ENCODE data around the gene KRT78.

The KRT78 gene

GRCh38 chr12:52847335-52848102 is 1.3 kb downstream of the KRT78 start:
- Histone ChIP-seq H3K9me3 (ENCODE audit: severe bottlenecking) (no peaks in the 10 kb centered on the region), H3K4me3 (ENCODE audit: low read depth, low read length) (no peak overlapping the region), H3K27me3 (ENCODE audit: insufficient read depth, low read depth, severe bottlenecking) (peaks cover 93% of the 10 kb centered on the region), H3K36me3 (no peaks in the 10 kb centered on the region), H3K27ac (no peak overlapping the region)
- TF ChIP-seq, protein P1, sequence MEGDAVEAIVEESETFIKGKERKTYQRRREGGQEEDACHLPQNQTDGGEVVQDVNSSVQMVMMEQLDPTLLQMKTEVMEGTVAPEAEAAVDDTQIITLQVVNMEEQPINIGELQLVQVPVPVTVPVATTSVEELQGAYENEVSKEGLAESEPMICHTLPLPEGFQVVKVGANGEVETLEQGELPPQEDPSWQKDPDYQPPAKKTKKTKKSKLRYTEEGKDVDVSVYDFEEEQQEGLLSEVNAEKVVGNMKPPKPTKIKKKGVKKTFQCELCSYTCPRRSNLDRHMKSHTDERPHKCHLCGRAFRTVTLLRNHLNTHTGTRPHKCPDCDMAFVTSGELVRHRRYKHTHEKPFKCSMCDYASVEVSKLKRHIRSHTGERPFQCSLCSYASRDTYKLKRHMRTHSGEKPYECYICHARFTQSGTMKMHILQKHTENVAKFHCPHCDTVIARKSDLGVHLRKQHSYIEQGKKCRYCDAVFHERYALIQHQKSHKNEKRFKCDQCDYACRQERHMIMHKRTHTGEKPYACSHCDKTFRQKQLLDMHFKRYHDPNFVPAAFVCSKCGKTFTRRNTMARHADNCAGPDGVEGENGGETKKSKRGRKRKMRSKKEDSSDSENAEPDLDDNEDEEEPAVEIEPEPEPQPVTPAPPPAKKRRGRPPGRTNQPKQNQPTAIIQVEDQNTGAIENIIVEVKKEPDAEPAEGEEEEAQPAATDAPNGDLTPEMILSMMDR (IDR thresholded peaks at IDR 0.05; ENCODE audit: low read depth, low read length): no peak
- no peak for DNase-seq

- Histone ChIP-seq H3K36me3 (no peaks in the 10 kb centered on the region), H3K27me3 (ENCODE audit: insufficient read depth, low read depth, severe bottlenecking) (peaks cover 93% of the 10 kb centered on the region), H3K9me3 (ENCODE audit: severe bottlenecking) (no peaks in the 10 kb centered on the region), H3K4me3 (ENCODE audit: low read depth, low read length) (no peak overlapping the region), H3K27ac (no peak overlapping the region)
- no peak for DNase-seq
- TF ChIP-seq, protein P1 (IDR thresholded peaks at IDR 0.05; ENCODE audit: low read depth, low read length): no peak
Measured at GRCh38 chr12:52846356-52846970, 2.3 kb downstream of the KRT78 start.

DNA sequence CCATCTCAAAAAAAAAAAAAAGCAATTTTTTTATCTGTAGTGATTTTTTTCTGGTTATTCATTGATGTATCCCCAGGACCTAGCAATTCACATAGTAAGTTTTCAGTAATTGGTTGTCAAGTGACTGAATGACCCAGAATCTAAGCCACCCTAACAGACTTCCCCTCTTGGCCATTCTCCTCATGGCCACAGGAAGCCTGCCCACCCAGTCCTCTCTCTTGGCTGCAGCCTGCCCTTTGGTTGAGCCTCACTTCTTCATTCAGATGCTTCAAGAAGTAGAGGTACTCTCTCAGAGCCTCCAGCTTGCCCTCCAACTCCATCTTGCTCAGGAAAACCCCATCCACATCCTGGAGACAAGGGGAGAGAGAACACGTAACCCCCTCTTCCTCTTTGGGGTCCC is 2.8 kb downstream of the KRT78 start:
- Histone ChIP-seq H3K9me3 (ENCODE audit: severe bottlenecking) (no peaks in the 10 kb centered on the region), H3K27ac (no peak overlapping the region), H3K27me3 (ENCODE audit: insufficient read depth, low read depth, severe bottlenecking) (peaks cover 92% of the 10 kb centered on the region), H3K4me3 (ENCODE audit: low read depth, low read length) (no peak overlapping the region), H3K36me3 (no peaks in the 10 kb centered on the region)
- no peak for DNase-seq
- TF ChIP-seq, protein P1 (IDR thresholded peaks at IDR 0.05; ENCODE audit: low read depth, low read length): no peak

GRCh38 chr12:52844386-52844785 is 4.4 kb downstream of the KRT78 start:
- no peaks in the 10 kb centered on the region for H3K9me3 ChIP-seq (ENCODE audit: severe bottlenecking)
- H3K27me3 ChIP-seq (ENCODE audit: insufficient read depth, low read depth, severe bottlenecking): peaks cover 92% of the 10 kb centered on the region
- TF ChIP-seq, protein P1 (IDR thresholded peaks at IDR 0.05; ENCODE audit: low read depth, low read length): no peak
- no peak for DNase-seq
- no peak overlapping the region for H3K4me3 ChIP-seq (ENCODE audit: low read depth, low read length)
- no peaks in the 10 kb centered on the region for H3K36me3 ChIP-seq
- no peak overlapping the region for H3K27ac ChIP-seq

- no peak for DNase-seq
- Histone ChIP-seq H3K27me3 (ENCODE audit: insufficient read depth, low read depth, severe bottlenecking) (peaks cover 93% of the 10 kb centered on the region), H3K36me3 (no peaks in the 10 kb centered on the region), H3K9me3 (ENCODE audit: severe bottlenecking) (no peaks in the 10 kb centered on the region), H3K27ac (no peak overlapping the region), H3K4me3 (ENCODE audit: low read depth, low read length) (no peak overlapping the region)
- TF ChIP-seq, protein P1 (IDR thresholded peaks at IDR 0.05; ENCODE audit: low read depth, low read length): no peak
Measured at GRCh38 chr12:52839436-52840105, 9.2 kb downstream of the KRT78 start.

Data from WERI-Rb-1 (cell line).